Upper lobe of left lung (tissue), 6 donors: ENCODE results near the gene MAOA. TPM values are rescaled to one million over a fixed set of nuclear protein-coding genes. Genes with fewer than 3 reads are reported as not detected.

Experiments
- ATAC-seq, 2 donors: fragments of 200-7000 bp; cut with Tn5 transposase; one replicate each; pipeline ENCODE4 v1.9.1; 2022; ENCODE audit warnings: mild to moderate bottlenecking in 2 of 2, moderate library complexity in 2 of 2; ENCODE audit not compliant: low FRiP score in 2 of 2
- DNase-seq, 2 donors: peaks; one replicate each; pipeline ENCODE4 v3.0.0-alpha.2; 2019 to 2020
- H3K27ac ChIP-seq, 4 donors: fragments of 200-600 bp; sonication (generic); one replicate each; pipeline ENCODE4 v1.5.1; 2016 to 2019
- H3K27me3 ChIP-seq, 4 donors: fragments of 200-600 bp; sonication (generic); one replicate each; pipeline ENCODE4 v1.5.1; 2017 to 2019
- H3K36me3 ChIP-seq, 4 donors: fragments of 200-600 bp; sonication (generic); one replicate each; pipeline ENCODE4 v1.5.1; 2016 to 2019
- H3K4me1 ChIP-seq, 4 donors: fragments of 200-600 bp; sonication (generic); one replicate each; pipeline ENCODE4 v1.5.1; 2018 to 2019
- H3K4me3 ChIP-seq, 4 donors: fragments of 200-600 bp; sonication (generic); one replicate each; pipeline ENCODE4 v1.5.1; 2017 to 2019; ENCODE audit warnings: mild to moderate bottlenecking in 2 of 4, moderate library complexity in 1 of 4
- H3K9me3 ChIP-seq, 4 donors: fragments of 200-600 bp; sonication (generic); one replicate each; pipeline ENCODE4 v1.5.1; 2018 to 2019
- CTCF ChIP-seq, 6 experiments: fragments of 450-650 bp in 4 of 6; fragments of 200-600 bp in 2 of 6; sonication (generic) in 2 of 6; IDR thresholded peaks; one replicate each; pipeline ENCODE4 v1.5.1; 2016 to 2019; ENCODE audit warnings: antibody characterized with exemption in 6 of 6
- EP300 ChIP-seq, 4 donors: sonication (generic); formaldehyde crosslinking; IDR thresholded peaks; one replicate each; pipeline ENCODE4 v1.5.1; 2017; ENCODE audit warnings: antibody characterized with exemption in 4 of 4, control low read depth in 2 of 4
- POLR2A ChIP-seq, 4 donors: fragments of 450-650 bp; IDR thresholded peaks; one replicate each; pipeline ENCODE4 v1.5.1; 2016 to 2017; ENCODE audit warnings: antibody characterized with exemption in 4 of 4, mild to moderate bottlenecking in 2 of 4
- POLR2AphosphoS5 ChIP-seq, 2 donors: sonication (generic); formaldehyde crosslinking; IDR thresholded peaks; one replicate each; pipeline ENCODE4 v1.5.1; 2017; ENCODE audit warnings: antibody characterized with exemption in 2 of 2
- WGBS, 2 donors: methylation state at CpG; one replicate each; pipeline ENCODE4 v1.1.5; 2017 to 2018; 5-methylcytosine and 5-hydroxymethylcytosine counted together
- total RNA-seq, 6 donors: library from RNA; depleted of rRNA in 4 of 6; stranded (reverse); fragments of >200 nt in 4 of 6; gene quantifications; one replicate each; pipeline versions ENCODE4 v1.1.0 to v1.2.1, GENCODE V29; 2016 to 2021
- donor health status: DM: no; HTN: no; CAD: no; lungs with moderate emphysema.
- donor health status: DM: no; HTN: yes; CAD: no; lungs with severe emphysema.

MAOA gene
- total RNA-seq, 6 donors from 2014 or later: 112 to 300 (median 204) TPM

GRCh38 chrX:43661521-43662240, 5.6 kb downstream of the MAOA start:
- Histone ChIP-seq H3K27me3 (no peaks in the 10 kb centered on the region), H3K36me3 (no peaks in the 10 kb centered on the region), H3K4me1 (peaks cover 0 to 7% (median 0%) of the 10 kb centered on the region in 4 donors), H3K27ac (peak overlapping the region in 3 of 4 donors; percentile 39 to 60 (median 44)), H3K4me3 (peak overlapping the region in 3 of 4 donors; percentile 4 to 75 (median 72)), H3K9me3 (no peaks in the 10 kb centered on the region)
- peak in 1 of 4 donors; percentile 25 for TF ChIP-seq POLR2A (IDR thresholded peaks at IDR 0.05)
- TF ChIP-seq POLR2AphosphoS5 (IDR thresholded peaks at IDR 0.05): no peak
- DNase-seq: no peak
- no peak for ATAC-seq
- 21 to 53% methylated on average over 4 of the region's 4 CpGs for WGBS, 2 donors

- DNase-seq (no peak), ATAC-seq (no peak)
- Histone ChIP-seq H3K27me3 (no peaks in the 10 kb centered on the region), H3K27ac (no peak overlapping the region), H3K4me1 (peaks cover 0 to 7% (median 0%) of the 10 kb centered on the region in 4 donors), H3K4me3 (peak overlapping the region in 1 of 4 donors; percentile 75), H3K9me3 (no peaks in the 10 kb centered on the region), H3K36me3 (no peaks in the 10 kb centered on the region)
- 71 to 86% methylated on average over 1 of the region's 1 CpG for WGBS, 2 donors
- TF ChIP-seq CTCF (IDR thresholded peaks at IDR 0.05) (no peak), POLR2AphosphoS5 (IDR thresholded peaks at IDR 0.05) (no peak), EP300 (IDR thresholded peaks at IDR 0.05) (no peak), POLR2A (IDR thresholded peaks at IDR 0.05) (no peak)
Observed at GRCh38 chrX:43663173-43663572, 7.1 kb downstream of the MAOA start.

- ATAC-seq: no peak
- no peak overlapping the region for H3K27ac ChIP-seq
Observed at GRCh38 chrX:43664258-43664657, 8.2 kb downstream of the MAOA start.

GRCh38 chrX:43664708-43665107, 8.6 kb downstream of the MAOA start:
- no peaks in the 10 kb centered on the region for H3K9me3 ChIP-seq
- TF ChIP-seq CTCF (IDR thresholded peaks at IDR 0.05) (no peak), POLR2A (IDR thresholded peaks at IDR 0.05) (no peak), EP300 (IDR thresholded peaks at IDR 0.05) (no peak)
- no peak overlapping the region for H3K4me3 ChIP-seq
- 42 to 58% methylated on average over 3 of the region's 3 CpGs for WGBS, 2 donors
- peaks cover 0 to 7% (median 0%) of the 10 kb centered on the region in 4 donors for H3K4me1 ChIP-seq
- ATAC-seq: no peak
- no peaks in the 10 kb centered on the region for H3K36me3 ChIP-seq
- no peaks in the 10 kb centered on the region for H3K27me3 ChIP-seq
- no peak overlapping the region for H3K27ac ChIP-seq
- no peak for DNase-seq

More at GRCh38 chrX:43664258-43664657, 8.2 kb downstream of the MAOA start:
- H3K9me3 ChIP-seq: no peaks in the 10 kb centered on the region
- no peak for DNase-seq
- H3K4me1 ChIP-seq: peaks cover 0 to 7% (median 0%) of the 10 kb centered on the region in 4 donors
- H3K36me3 ChIP-seq: no peaks in the 10 kb centered on the region
- H3K4me3 ChIP-seq: peak overlapping the region in 1 of 4 donors; percentile 2
- H3K27me3 ChIP-seq: no peaks in the 10 kb centered on the region
- WGBS, 2 donors: 62% methylated on average over 3 of the region's 3 CpGs
- TF ChIP-seq POLR2A (IDR thresholded peaks at IDR 0.05) (no peak), CTCF (IDR thresholded peaks at IDR 0.05) (no peak), POLR2AphosphoS5 (IDR thresholded peaks at IDR 0.05) (no peak), EP300 (IDR thresholded peaks at IDR 0.05) (no peak)

- 53 to 78% methylated on average over 3 of the region's 3 CpGs for WGBS, 2 donors
- TF ChIP-seq POLR2AphosphoS5 (IDR thresholded peaks at IDR 0.05) (no peak), POLR2A (IDR thresholded peaks at IDR 0.05) (no peak), CTCF (IDR thresholded peaks at IDR 0.05) (no peak), EP300 (IDR thresholded peaks at IDR 0.05) (no peak)
- H3K27ac ChIP-seq: peak overlapping the region in 1 of 4 donors; percentile 20
- no peak for ATAC-seq
- H3K4me1 ChIP-seq: peaks cover 0 to 7% (median 0%) of the 10 kb centered on the region in 4 donors
- no peaks in the 10 kb centered on the region for H3K36me3 ChIP-seq
- H3K27me3 ChIP-seq: no peaks in the 10 kb centered on the region
- H3K4me3 ChIP-seq: no peak overlapping the region
- no peaks in the 10 kb centered on the region for H3K9me3 ChIP-seq
- no peak for DNase-seq
Observed at GRCh38 chrX:43666311-43666912, 10.3 kb downstream of the MAOA start.
